NT2/D1 (cell line): ENCODE data around the gene NPFF.
A peak's percentile ranks its signal among the peaks of the same experiment; 100 is the strongest.

Source experiments
- DNase-seq: peaks from one replicate; pipeline ENCODE4 v3.0.0-alpha.2; 2011; ENCODE audit warnings: low read depth, low spot score
- H3K27me3 ChIP-seq: 2 replicates; pipeline ENCODE4 v1.6.0; 2011; ENCODE audit warnings: mild to moderate bottlenecking; ENCODE audit not compliant: insufficient read length, insufficient read depth
- H3K36me3 ChIP-seq: 2 replicates; pipeline ENCODE4 v1.6.1; 2011; ENCODE audit warnings: mild to moderate bottlenecking, low read length, mixed read lengths; ENCODE audit not compliant: insufficient read depth, insufficient read length
- H3K4me1 ChIP-seq: 2 replicates; pipeline ENCODE4 v1.5.1; 2011; ENCODE audit not compliant: insufficient read depth, insufficient read length
- H3K4me3 ChIP-seq: 2 replicates; pipeline ENCODE4 v1.5.1; 2011; ENCODE audit warnings: low read depth; ENCODE audit not compliant: insufficient read length
- H3K9ac ChIP-seq: 2 replicates; pipeline ENCODE4 v1.6.0; 2011; ENCODE audit warnings: low read depth; ENCODE audit not compliant: insufficient read length
- H3K9me3 ChIP-seq: 2 replicates; pipeline ENCODE4 v1.5.1; 2011; ENCODE audit warnings: mild to moderate bottlenecking, low read length; ENCODE audit not compliant: insufficient read depth
- SUZ12 ChIP-seq: IDR thresholded peaks from 2 replicates; pipeline ENCODE4 v1.6.1; 2011; ENCODE audit not compliant: insufficient read length, insufficient read depth; ENCODE audit errors: extremely low read depth
- YY1 ChIP-seq: IDR thresholded peaks from 2 replicates; pipeline ENCODE4 v1.6.1; 2011; ENCODE audit not compliant: insufficient read length, insufficient read depth
- ZNF274 ChIP-seq: IDR thresholded peaks from 2 replicates; pipeline ENCODE4 v1.6.1; 2011; ENCODE audit warnings: mild to moderate bottlenecking, low read depth, low read length

Gene NPFF

DNA sequence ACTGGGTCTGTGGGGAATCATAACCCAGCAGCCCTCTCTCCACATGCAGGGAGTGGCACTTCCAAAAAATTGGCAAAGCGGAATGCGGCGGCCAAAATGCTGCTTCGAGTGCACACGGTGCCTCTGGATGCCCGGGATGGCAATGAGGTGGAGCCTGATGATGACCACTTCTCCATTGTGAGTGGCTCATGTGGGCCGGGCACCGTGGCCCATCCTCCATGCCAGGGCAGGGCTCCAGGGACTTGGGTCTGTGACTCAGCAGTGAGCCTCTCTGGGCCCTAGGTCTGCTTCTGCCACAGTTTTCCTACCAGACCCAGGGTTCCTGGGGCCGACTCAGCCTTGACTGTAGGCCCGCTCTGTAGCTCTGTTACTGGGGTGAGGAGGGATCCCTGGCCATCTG lies 2.2 kb downstream of the NPFF start:
- Histone ChIP-seq H3K9me3 (peaks cover 4% of the 10 kb centered on the region; the same call in 1 of the 2 replicates), H3K9ac (peak overlapping the region; percentile 16), H3K36me3 (peaks cover 59% of the 10 kb centered on the region), H3K27me3 (no peaks in the 10 kb centered on the region), H3K4me3 (no peak overlapping the region), H3K4me1 (peaks cover 10% of the 10 kb centered on the region)
- DNase-seq, result no peak
- no peak for TF ChIP-seq ZNF274
- no peak for TF ChIP-seq YY1
- no peak for TF ChIP-seq SUZ12

DNA sequence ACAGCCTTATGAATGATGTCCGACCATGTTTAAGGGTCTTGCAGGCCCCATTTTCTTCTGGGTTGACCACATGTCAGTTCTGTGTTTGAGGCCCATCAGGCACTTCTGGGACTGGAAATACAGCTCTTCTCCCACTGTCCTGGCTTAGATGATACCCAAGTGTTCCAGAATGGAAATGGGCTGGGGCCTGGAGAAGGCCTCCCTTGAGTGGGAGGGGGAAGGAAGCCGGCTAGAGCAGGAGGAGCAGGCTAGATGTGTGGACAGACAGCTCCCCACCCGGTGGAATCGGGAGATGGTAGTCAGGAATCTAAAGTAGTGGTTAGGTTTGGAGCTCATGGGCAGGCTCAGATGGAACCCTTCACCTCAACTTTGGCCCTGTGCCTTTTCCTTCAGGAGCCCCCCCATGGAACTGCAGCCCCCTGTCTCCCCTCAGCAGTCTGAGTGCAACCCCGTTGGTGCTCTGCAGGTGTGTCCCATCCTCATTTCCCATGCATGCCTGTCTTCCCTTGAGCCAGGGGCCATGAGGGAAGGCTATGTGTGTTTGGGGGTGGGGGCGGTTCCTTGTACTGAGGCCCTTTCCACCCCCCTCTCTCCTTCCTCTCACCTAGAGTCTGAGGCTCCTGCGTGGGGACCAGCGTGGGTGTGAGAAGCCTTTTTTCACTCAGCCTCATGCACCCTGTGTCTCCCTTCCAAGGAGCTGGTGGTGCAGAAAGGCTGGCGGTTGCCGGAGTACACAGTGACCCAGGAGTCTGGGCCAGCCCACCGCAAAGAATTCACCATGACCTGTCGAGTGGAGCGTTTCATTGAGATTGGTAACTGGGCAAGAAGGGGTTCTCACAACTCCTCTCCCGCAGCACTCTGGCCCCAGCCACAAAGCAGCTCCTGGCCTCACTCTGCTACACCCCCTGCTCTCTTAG lies 3.0 kb downstream of the NPFF start:
- DNase-seq, result no peak
- H3K9me3 ChIP-seq, result peaks cover 4% of the 10 kb centered on the region; the same call in 1 of the 2 replicates
- no peaks in the 10 kb centered on the region for H3K27me3 ChIP-seq
- TF ChIP-seq SUZ12 (no peak), YY1 (no peak), ZNF274 (no peak)
- peaks cover 59% of the 10 kb centered on the region for H3K36me3 ChIP-seq
- no peak overlapping the region for H3K9ac ChIP-seq
- peaks cover 10% of the 10 kb centered on the region for H3K4me1 ChIP-seq
- H3K4me3 ChIP-seq, result no peak overlapping the region

GRCh38 chr12:53502983-53503728 lies 4.1 kb downstream of the NPFF start:
- peaks cover 4% of the 10 kb centered on the region; the same call in 1 of the 2 replicates for H3K9me3 ChIP-seq
- no peak overlapping the region for H3K4me3 ChIP-seq
- H3K27me3 ChIP-seq, result no peaks in the 10 kb centered on the region
- H3K36me3 ChIP-seq, result peaks cover 59% of the 10 kb centered on the region
- H3K4me1 ChIP-seq, result peaks cover 13% of the 10 kb centered on the region
- no peak for DNase-seq
- TF ChIP-seq YY1, result no peak
- no peak for TF ChIP-seq SUZ12
- TF ChIP-seq ZNF274, result no peak
- no peak overlapping the region for H3K9ac ChIP-seq

DNA sequence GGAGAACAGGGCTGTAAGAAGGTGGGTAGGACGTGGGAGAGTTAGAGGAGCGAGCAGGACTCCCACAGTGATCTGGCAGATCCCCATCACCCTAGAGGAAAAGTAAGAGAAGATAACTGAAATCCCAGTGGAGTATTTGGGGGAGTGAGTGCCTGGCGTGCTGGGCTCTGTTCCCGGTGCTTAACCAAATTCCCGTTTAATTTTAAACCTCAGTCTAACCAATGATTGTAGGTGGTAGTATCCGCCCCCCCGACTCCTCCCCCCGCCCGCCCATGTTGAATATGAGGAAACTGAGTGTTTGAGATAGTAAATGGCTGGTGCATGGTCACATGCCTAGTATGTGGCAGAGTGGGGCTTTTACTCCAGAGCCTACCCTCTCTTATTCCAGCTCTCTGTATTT lies 5.0 kb downstream of the NPFF start:
- Histone ChIP-seq H3K36me3 (peaks cover 54% of the 10 kb centered on the region), H3K9ac (no peak overlapping the region), H3K4me3 (peak overlapping the region; percentile 88), H3K9me3 (peaks cover 4% of the 10 kb centered on the region; the same call in 1 of the 2 replicates), H3K4me1 (peaks cover 13% of the 10 kb centered on the region), H3K27me3 (no peaks in the 10 kb centered on the region)
- TF ChIP-seq YY1, result no peak
- TF ChIP-seq ZNF274, result no peak
- no peak for DNase-seq

GRCh38 chr12:53501615-53502181 lies 5.6 kb downstream of the NPFF start:
- Histone ChIP-seq H3K4me1 (peaks cover 10% of the 10 kb centered on the region), H3K4me3 (peak overlapping the region; percentile 88), H3K9me3 (peaks cover 4% of the 10 kb centered on the region; the same call in 1 of the 2 replicates), H3K9ac (peak overlapping the region; percentile 98), H3K36me3 (peaks cover 48% of the 10 kb centered on the region), H3K27me3 (no peaks in the 10 kb centered on the region)
- DNase-seq, result no peak
- TF ChIP-seq YY1, result no peak

DNA sequence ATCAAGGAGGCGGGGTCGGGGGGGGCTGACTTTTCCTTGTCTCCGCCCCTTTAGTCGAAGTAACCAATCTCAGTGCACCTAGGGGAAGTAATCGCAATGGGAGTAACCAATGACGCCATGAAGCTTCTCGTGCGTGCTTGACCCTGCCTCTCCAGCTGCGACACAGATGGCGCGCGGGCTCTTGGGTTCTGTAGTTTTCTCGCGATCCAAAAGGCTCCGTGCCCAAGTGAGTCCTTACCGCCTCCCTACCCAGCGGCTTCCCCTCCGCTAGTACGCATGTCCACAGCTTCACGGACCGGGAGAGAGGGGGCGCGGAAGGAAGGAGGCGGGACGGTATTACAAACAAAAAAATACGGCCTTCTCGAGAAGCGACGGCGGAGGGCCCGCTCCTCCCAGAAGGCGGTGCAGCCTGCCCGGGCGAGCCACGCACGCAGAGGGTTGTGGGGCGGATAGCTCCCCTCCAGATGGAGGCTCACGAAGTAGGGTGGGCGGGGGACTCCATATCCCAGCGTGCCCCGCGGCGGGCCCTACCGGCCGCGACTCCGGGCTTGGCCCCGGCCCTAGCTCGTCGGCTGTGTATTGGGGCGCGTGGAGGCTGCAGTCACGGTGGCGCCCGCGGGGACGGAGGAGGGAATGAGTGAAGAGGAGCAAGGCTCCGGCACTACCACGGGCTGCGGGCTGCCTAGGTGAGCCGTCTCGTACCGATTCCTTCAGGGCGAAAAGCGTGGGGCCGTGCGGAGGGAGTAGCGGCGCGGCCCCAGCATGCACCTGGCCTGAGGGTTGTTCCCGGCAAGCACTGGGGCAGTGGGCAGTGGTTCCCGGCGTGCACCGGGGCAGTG lies 6.3 kb downstream of the NPFF start, which contains the start of gene TARBP2:
Gene TARBP2 (plus strand): TSS at position 508 of the 839 bp plus-strand sequence. CDS start 126 bp downstream, at position 634.
- peak within 1 kb of the TSS; percentile 98 for H3K9ac ChIP-seq
- H3K27me3 ChIP-seq, result no peaks in the 10 kb centered on the region
- peak within 1 kb of the TSS; percentile 88 for H3K4me3 ChIP-seq
- peak; percentile 98 for DNase-seq
- peaks cover 41% of the 10 kb centered on the region for H3K36me3 ChIP-seq
- peaks cover 4% of the 10 kb centered on the region; the same call in 1 of the 2 replicates for H3K9me3 ChIP-seq
- H3K4me1 ChIP-seq, result peaks cover 12% of the 10 kb centered on the region
- TF ChIP-seq ZNF274, result no peak
- no peak for TF ChIP-seq SUZ12
- TF ChIP-seq YY1, result no peak
